SU-DHL-6 (cell line): Measurements from ENCODE around the gene ARAP1.

ENCODE experiments used
- CTCF ChIP-seq: fragments of 200-600 bp; sonication (generic); IDR thresholded peaks from one replicate; pipeline ENCODE4 v1.5.1; 2017; ENCODE audit warnings: antibody characterized with exemption, mild to moderate bottlenecking, low read length, moderate library complexity; ENCODE audit not compliant: insufficient read depth, poor library complexity, severe bottlenecking
- EZH2phosphoT487 ChIP-seq: fragments of 200-600 bp; sonication (generic), shearing (Covaris generic); conservative IDR thresholded peaks from 2 replicates; pipeline ENCODE4 v1.6.1; 2018; ENCODE audit warnings: mild to moderate bottlenecking, antibody characterized with exemption, low read length, moderate library complexity, mixed read lengths

GRCh38 chr11:72758690-72759389 is 6.6 kb upstream of the ARAP1 start:
- TF ChIP-seq CTCF (no peak), EZH2phosphoT487 (no peak)
